Mesendoderm (in vitro differentiated cells): ENCODE data around the gene GOLGA6L25.
"Not testable (repeated sequence)": the region's sequence is repeated elsewhere in the genome, so short reads cannot be mapped to it uniquely, and the experiment has no call there.

Source experiments
- DNase-seq: peaks from one replicate; pipeline ENCODE4 v3.0.0; 2013
- H2AK5ac ChIP-seq: 2 replicates; pipeline ENCODE4 v1.6.1; 2013; ENCODE audit warnings: low read length, inconsistent platforms
- H2BK120ac ChIP-seq: 2 replicates; pipeline ENCODE4 v1.6.1; 2013; ENCODE audit warnings: low read depth, mild to moderate bottlenecking, low read length, moderate library complexity, mixed read lengths
- H2BK15ac ChIP-seq: replicated peaks from 2 replicates; pipeline ENCODE4 v1.6.1; 2013; ENCODE audit warnings: low read depth, mild to moderate bottlenecking, moderate library complexity
- H2BK5ac ChIP-seq: 2 replicates; pipeline ENCODE4 v1.6.1; 2013; ENCODE audit warnings: low read length, inconsistent platforms
- H3K18ac ChIP-seq: 2 replicates; pipeline ENCODE4 v1.6.1; 2013; ENCODE audit warnings: mild to moderate bottlenecking, low read length, mixed read lengths
- H3K23ac ChIP-seq: one replicate; pipeline ENCODE4 v1.6.1; 2013; ENCODE audit warnings: low read length
- H3K27ac ChIP-seq: 2 replicates; pipeline ENCODE4 v1.5.1; 2013; ENCODE audit warnings: low read depth, mild to moderate bottlenecking, inconsistent platforms, low read length, moderate library complexity
- H3K27me3 ChIP-seq: 2 replicates; pipeline ENCODE4 v1.6.1; 2013; ENCODE audit warnings: low read length, control low read depth, mild to moderate bottlenecking, inconsistent platforms; ENCODE audit not compliant: insufficient read depth, poor library complexity
- H3K36me3 ChIP-seq: 2 replicates; pipeline ENCODE4 v1.6.1; 2013; ENCODE audit warnings: low read length, inconsistent platforms; ENCODE audit not compliant: control insufficient read depth, insufficient read depth
- H3K4ac ChIP-seq: one replicate; pipeline ENCODE4 v1.6.1; 2013; ENCODE audit warnings: low read depth, mild to moderate bottlenecking, low read length, moderate library complexity
- H3K4me1 ChIP-seq: 2 replicates; pipeline ENCODE4 v1.6.1; 2013; ENCODE audit warnings: low read depth, low read length, inconsistent platforms; ENCODE audit not compliant: control insufficient read depth
- H3K4me2 ChIP-seq: 2 replicates; pipeline ENCODE4 v1.6.1; 2013; ENCODE audit warnings: low read length
- H3K4me3 ChIP-seq: 2 replicates; pipeline ENCODE4 v1.5.1; 2013; ENCODE audit warnings: mild to moderate bottlenecking, low read length
- H3K56ac ChIP-seq: one replicate; pipeline ENCODE4 v1.6.1; 2013; ENCODE audit warnings: low read length
- H3K79me1 ChIP-seq: 2 replicates; pipeline ENCODE4 v1.6.1; 2013; ENCODE audit warnings: low read length, inconsistent platforms
- H3K79me2 ChIP-seq: 2 replicates; pipeline ENCODE4 v1.6.1; 2013; ENCODE audit warnings: mild to moderate bottlenecking, low read length; ENCODE audit not compliant: control insufficient read depth, insufficient read depth
- H3K9ac ChIP-seq: 2 replicates; pipeline ENCODE4 v1.6.1; 2013; ENCODE audit warnings: low read length, inconsistent platforms
- H4K5ac ChIP-seq: one replicate; pipeline ENCODE4 v1.6.1; 2013; ENCODE audit warnings: low read length
- H4K8ac ChIP-seq: one replicate; pipeline ENCODE4 v1.6.1; 2013; ENCODE audit warnings: low read depth, mild to moderate bottlenecking, control low read depth, low read length, moderate library complexity
- WGBS: extraction: QIAGEN DNeasy Blood & Tissue Kit; methylation state at CpG from one replicate; pipeline ENCODE4 v1.1.7; 2013; ENCODE audit warnings: low lambda C conversion rate, missing lambda C conversion rate; ENCODE audit not compliant: insufficient coverage; ENCODE audit errors: extremely low coverage; 5-methylcytosine and 5-hydroxymethylcytosine counted together

The GOLGA6L25 gene

DNA sequence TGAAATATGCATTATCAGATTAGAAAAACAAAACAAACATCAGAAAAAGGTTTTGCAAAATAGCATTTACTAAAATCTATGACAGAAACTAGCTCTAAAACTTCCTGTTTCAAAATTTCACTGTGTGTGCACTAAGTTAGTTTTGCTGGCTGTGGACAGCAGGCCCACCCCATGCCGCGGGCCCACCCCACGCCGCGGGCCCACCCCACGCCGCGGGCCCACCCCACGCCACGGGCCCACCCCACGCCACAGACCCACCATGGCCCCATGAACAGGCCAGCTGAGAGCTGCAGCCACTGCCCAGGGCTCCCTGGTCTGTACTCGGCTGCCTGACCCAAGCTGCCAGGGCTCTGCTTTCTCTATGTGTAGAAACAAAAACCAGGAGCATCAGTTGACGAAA, 20.0 kb downstream of the GOLGA6L25 start:
- not testable (repeated sequence) for H3K27ac ChIP-seq, H3K4me2 ChIP-seq, H3K4me1 ChIP-seq, H3K79me2 ChIP-seq, H3K9ac ChIP-seq, H3K79me1 ChIP-seq, H3K4ac ChIP-seq, H3K27me3 ChIP-seq, H4K8ac ChIP-seq, H3K36me3 ChIP-seq, H2BK5ac ChIP-seq, DNase-seq, H3K18ac ChIP-seq, H2AK5ac ChIP-seq, H4K5ac ChIP-seq, H3K23ac ChIP-seq, H2BK120ac ChIP-seq, H3K56ac ChIP-seq, H3K4me3 ChIP-seq, H2BK15ac ChIP-seq
- no CpG with 5 or more reads among the region's 13 CpGs for WGBS

DNA sequence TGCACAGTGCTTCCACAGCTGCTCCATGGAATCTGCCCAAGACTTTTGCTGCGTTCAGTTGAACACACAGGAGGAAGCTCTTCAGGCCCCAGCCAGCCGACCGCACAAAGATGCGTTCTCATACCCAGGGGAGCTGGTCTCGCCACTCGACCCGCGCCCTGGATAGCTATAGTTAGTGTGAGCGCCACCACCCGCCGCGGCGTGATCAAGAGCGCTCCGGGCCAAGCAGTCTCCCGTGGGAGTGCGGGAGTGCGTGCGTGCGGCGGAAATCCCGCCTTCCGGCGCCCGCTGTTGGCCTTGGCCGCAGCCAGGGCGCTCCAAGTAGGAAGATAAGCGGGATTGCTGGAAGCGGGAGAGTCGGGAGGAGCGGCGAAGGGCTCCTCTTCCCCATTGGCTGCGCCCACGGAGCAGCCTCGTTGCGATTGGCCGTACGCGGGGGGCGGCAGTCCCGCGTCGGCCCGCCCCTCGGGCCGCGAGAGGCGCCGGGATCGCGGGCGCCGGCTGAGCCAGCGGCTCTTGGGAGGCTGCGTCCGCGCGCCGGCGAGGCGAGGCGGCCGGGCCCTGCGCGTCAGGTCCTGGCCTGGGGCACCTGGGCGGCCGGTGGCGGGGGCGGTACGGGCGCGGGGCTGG, 35.7 kb downstream of the GOLGA6L25 start:
- H3K18ac ChIP-seq, H3K9ac ChIP-seq, H3K27me3 ChIP-seq, H3K4ac ChIP-seq, H2BK5ac ChIP-seq, H2BK120ac ChIP-seq, H4K8ac ChIP-seq, H4K5ac ChIP-seq, H3K36me3 ChIP-seq, H3K79me2 ChIP-seq, H3K27ac ChIP-seq, H3K4me3 ChIP-seq, H2BK15ac ChIP-seq, H2AK5ac ChIP-seq, DNase-seq, H3K4me2 ChIP-seq, H3K56ac ChIP-seq, H3K4me1 ChIP-seq, H3K23ac ChIP-seq, H3K79me1 ChIP-seq: not testable (repeated sequence)
- no CpG with 5 or more reads among the region's 72 CpGs for WGBS

DNA sequence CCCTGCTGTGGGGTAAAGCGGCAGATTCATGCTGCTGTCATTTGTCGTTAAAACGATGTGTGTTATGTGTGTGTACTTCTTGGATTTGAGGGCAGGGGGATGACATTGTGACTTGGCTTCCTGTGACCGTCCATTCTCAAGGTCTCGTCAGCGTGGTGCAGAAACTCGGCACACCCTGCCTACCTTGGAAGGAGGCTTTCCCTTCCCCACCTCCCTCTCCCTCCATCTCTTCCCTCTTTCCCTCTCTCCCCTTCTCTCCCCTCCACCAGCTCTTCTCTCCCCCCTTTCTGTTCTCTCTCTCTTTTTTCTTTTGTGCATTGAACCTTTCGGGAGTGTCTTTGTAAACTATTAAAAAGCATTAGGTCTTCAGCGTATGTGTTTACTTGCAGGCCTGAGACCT, 36.4 kb downstream of the GOLGA6L25 start:
- not testable (repeated sequence) for H4K8ac ChIP-seq, H4K5ac ChIP-seq, H3K4me2 ChIP-seq, H2BK15ac ChIP-seq, H3K4me1 ChIP-seq, DNase-seq, H3K18ac ChIP-seq, H3K4me3 ChIP-seq, H2AK5ac ChIP-seq, H3K4ac ChIP-seq, H3K36me3 ChIP-seq, H3K79me1 ChIP-seq, H3K9ac ChIP-seq, H2BK5ac ChIP-seq, H2BK120ac ChIP-seq, H3K27ac ChIP-seq, H3K27me3 ChIP-seq, H3K79me2 ChIP-seq, H3K23ac ChIP-seq
- WGBS, result no CpG with 5 or more reads among the region's 9 CpGs
- H3K56ac ChIP-seq, result peak overlapping the region; percentile 49

DNA sequence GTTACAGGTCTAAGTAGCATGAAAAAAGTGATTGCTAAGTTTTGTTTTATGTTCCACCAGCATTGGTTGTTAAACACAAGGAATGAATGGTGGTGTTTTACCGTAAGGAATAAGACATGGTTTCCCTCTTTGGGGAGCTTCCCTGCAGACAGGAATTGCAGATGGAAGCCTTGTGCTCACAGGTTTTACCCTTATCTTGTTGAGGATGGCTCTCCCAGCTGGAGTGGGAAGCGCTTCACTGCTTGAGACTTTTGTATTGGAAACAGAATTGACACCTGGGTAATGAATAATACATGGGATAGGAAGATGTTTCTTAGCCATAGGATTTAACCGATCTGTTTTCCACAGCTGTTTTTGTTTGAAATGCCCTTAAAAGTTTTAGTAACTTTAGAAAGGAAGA, 39.0 kb downstream of the GOLGA6L25 start:
- not testable (repeated sequence) for H3K27ac ChIP-seq, H3K23ac ChIP-seq, H3K79me2 ChIP-seq, H2BK5ac ChIP-seq, H3K4ac ChIP-seq, H3K4me3 ChIP-seq, H3K4me2 ChIP-seq, H3K4me1 ChIP-seq, DNase-seq, H3K18ac ChIP-seq, H3K9ac ChIP-seq, H3K27me3 ChIP-seq, H2BK15ac ChIP-seq, H2AK5ac ChIP-seq, H4K5ac ChIP-seq, H4K8ac ChIP-seq, H3K56ac ChIP-seq, H2BK120ac ChIP-seq, H3K79me1 ChIP-seq, H3K36me3 ChIP-seq
- WGBS, result no CpG with 5 or more reads among the region's 3 CpGs

DNA sequence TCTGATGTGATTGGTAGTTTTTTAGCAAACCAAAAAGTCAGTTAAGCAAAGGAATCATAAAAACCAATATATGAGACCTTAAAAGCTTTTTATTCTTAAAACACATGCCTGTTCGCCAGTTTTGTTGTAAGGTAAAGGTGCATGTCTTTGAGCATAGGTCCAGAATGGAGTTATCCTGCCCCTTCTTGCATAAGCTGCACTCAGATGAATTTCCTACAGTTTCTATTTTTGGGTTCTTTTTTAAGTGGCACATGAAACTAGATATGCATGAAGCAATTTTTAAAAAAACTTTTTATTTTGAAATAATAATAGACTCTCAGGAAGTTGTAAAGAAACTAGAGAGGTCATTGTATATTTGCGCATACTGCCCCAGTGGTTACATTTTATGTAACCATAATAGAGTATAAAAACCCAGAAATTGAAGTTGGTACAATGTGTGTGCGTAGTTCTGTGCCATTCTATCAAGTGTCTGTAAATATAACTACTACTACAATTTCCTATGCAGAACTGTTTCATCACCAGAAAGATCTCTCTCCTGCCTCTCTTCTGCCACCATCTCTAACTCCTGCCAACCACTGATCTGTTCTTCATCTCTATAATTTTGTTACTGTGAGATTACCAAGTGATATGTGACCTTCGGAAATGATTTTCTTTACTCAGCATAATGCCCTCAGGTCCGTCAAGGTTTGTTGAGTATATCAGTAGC, 40.2 kb downstream of the GOLGA6L25 start:
- H3K4me2 ChIP-seq, H4K5ac ChIP-seq, DNase-seq, H3K79me2 ChIP-seq, H3K4me1 ChIP-seq, H4K8ac ChIP-seq, H3K56ac ChIP-seq, H3K79me1 ChIP-seq, H3K4me3 ChIP-seq, H3K18ac ChIP-seq, H2BK15ac ChIP-seq, H3K36me3 ChIP-seq, H3K27ac ChIP-seq, H3K4ac ChIP-seq, H3K27me3 ChIP-seq, H3K23ac ChIP-seq, H2BK5ac ChIP-seq, H2AK5ac ChIP-seq, H3K9ac ChIP-seq, H2BK120ac ChIP-seq: not testable (repeated sequence)
- WGBS, result no CpG with 5 or more reads among the region's 5 CpGs

DNA sequence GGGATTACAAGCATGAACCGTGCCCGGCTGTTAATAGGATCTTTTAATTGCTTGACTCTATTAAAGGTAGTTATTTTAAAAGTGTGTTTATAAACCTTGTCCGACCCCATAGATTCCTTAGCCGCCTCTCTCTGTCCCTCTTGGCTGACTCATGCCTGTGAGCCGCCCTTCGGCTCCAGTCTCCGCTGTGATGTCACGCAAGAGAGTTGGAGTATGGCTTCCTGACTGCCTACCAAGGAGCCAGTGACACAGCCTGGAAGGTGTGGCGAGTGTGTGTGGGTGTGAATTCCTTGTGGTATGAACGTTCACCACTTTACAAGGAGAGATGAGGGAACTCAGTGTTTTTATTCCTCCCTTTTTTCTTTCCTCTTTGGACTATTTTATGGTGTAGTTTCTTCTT, 44.1 kb downstream of the GOLGA6L25 start:
- H3K4ac ChIP-seq, H3K4me1 ChIP-seq, H4K8ac ChIP-seq, H3K4me2 ChIP-seq, H2BK15ac ChIP-seq, H2BK120ac ChIP-seq, H3K18ac ChIP-seq, H3K79me2 ChIP-seq, H3K56ac ChIP-seq, DNase-seq, H3K23ac ChIP-seq, H3K79me1 ChIP-seq, H3K27ac ChIP-seq, H3K9ac ChIP-seq, H3K4me3 ChIP-seq, H2BK5ac ChIP-seq, H4K5ac ChIP-seq, H3K27me3 ChIP-seq, H3K36me3 ChIP-seq, H2AK5ac ChIP-seq: not testable (repeated sequence)
- WGBS, result no CpG with 5 or more reads among the region's 10 CpGs
